GM21825 (cell line): Measurements from ENCODE around the gene VPS39.

Source experiments
- ATAC-seq: cut with Tn5 transposase; IDR thresholded peaks from one replicate; pipeline ENCODE4 v1.9.1; 2021; ENCODE audit warnings: mild to moderate bottlenecking, moderate library complexity; ENCODE audit not compliant: unreplicated experiment

The VPS39 gene

DNA sequence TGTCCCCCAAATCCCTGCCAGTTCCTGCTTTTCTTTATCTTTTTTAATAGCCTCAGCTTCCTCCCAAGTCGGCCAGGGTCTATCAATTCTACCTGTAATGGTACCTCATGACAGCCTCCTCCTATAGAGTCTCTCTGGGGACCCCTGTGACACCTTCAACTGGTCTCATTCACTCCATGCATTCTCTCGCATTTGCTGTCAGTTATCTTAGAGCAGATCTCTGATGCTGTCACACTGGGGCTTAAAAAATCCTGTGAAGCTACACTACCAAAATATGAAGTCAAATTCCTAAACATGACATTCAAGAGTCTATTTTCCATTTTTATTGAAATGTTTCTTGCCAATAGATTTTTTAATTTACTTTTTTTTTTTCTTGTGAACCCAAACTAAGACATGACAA lies 5.5 kb downstream of the VPS39 start:
- no peak for ATAC-seq

DNA sequence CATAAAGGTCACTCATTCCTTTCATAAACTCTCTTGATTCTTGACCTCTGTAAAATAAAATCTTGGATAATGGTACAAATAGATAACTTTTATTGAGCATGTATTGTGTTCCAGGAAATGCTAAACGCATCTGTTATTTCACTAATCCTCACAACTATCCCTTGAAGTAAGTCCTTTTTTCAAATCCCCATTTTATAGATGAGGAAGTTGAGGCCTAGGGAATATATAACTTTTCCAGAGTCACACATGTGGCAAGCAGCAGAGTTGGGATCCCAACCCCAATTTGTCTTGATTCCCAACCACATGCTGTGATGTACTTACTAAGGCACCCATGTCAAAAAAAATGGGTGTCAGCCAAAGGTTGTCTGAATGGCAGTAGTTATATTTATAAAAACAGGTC lies 6.3 kb downstream of the VPS39 start:
- ATAC-seq = no peak

DNA sequence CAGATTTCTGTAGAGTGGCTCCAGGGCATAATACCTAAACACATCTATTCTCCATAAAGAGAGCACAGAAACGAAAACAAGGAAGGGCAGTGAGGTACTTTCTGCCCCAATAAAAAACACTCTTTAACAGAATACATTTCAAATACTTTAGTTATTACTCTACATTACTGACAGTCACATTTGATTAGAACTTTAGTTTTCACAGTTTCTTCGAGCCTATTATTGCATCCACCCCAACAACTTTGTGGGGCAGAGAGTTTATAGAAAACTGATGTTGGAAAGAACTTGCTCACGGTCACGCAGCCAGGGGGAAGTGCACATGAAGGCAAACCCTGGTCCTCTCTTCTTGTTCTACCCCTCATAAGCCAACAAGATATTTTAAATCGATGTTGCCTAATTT lies 9.0 kb downstream of the VPS39 start:
- no peak for ATAC-seq

DNA sequence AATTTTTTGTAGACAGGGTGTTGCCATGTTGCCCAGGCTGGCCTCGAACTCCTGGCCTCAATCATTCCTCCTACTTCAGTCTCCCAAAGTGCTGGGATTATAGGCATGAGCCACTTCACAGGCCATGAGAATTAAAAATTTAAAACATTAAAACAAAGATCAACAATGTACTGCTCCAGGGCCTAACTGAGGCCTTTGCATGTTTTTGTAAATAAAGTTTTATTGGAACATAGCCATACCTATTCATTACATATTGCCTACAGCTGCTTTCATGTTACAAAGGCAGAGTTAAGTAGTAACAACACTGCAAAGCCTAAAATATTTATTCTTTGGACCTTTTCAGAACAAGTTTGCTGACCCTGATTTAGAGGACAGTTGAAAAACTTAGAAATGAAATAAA lies 9.6 kb downstream of the VPS39 start:
- ATAC-seq = no peak

DNA sequence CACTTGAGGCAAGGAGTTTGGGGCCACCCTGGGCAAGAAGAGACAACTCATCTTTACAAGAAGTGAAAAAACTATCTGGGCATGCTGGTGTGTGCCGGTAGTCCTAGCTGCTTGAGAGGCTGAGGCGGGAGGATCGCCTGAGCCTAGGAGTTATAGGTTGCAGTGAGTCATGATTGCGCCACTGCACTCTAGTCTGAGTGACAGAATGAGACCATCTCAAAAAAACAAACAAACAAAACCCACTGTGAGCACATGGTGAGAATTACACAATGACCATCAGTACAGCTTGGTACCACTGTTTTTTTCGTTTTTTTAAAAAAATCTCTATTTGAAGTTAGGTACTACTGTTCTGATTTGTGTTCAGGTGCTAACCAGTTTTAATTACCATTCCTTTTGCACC lies 13.6 kb downstream of the VPS39 start:
- ATAC-seq = no peak

DNA sequence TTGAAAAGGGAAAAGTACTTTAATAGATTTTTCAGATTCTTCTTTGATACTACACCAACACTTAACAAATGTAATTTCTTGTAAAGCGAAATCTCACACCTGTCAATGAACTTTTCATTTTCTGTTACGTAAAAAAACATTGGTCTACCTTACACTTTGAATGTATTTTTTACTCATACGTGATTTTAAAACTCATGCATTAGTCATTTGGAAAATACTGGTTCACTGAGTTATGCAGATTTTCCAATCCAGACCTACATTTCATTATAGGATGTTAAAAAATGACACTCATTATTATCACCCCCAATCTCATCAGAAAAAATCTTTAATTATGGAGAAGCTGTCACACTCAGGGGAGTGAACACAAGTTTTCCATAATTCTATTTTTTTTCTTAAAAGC lies 14.7 kb downstream of the VPS39 start:
- ATAC-seq = no peak

DNA sequence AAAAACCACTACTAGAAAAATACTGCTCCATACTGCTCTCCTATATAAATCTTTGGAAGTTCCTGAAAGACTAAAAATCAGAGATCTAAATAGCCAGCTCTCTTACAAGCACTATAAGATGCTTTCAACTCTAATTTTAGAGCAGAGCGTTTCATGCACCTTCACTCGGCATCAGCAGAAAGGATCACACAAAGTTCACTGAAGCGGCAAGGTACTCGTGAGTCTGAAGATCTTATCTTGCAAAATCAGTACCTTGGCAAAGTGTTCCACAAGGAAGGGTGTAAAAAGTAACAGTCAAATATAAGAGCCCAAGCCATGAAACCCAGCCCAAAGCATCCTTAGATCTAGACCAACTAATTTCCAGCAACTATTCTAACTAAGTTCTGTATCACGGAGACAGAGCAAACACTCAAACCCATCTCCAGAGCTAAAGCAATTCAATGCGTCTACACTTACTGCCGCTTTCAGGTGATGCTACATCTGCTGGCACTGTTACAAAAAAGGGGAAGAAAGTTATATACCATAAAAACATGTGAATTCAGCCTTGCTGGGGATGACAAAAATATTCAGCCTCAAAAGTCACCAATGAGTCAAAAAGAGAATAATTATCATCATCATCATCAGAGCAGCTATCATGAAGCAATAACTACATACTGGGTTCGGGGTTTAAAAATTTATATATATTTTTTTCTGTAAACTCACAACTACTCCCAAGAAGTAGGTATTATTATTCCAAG lies 16.3 kb downstream of the VPS39 start:
- no peak for ATAC-seq

DNA sequence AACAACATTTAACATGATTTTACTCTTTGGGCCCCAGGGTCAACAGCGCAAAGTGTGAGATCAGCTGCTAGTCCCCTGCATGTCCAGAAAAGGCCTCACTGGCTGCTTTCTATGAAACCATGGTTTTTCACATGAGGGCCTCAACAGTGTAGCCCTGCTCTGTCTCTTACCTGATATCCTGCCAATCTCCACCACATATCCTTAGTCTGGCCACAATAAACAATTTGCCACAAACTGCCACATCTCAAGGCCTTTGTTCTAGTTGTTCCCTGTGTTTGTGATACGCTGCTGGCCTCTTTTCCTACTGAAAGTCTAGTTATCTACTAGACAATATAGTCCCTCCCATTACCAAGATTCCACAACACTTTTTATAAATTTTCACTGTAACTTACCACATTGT lies 17.7 kb downstream of the VPS39 start:
- ATAC-seq = no peak

DNA sequence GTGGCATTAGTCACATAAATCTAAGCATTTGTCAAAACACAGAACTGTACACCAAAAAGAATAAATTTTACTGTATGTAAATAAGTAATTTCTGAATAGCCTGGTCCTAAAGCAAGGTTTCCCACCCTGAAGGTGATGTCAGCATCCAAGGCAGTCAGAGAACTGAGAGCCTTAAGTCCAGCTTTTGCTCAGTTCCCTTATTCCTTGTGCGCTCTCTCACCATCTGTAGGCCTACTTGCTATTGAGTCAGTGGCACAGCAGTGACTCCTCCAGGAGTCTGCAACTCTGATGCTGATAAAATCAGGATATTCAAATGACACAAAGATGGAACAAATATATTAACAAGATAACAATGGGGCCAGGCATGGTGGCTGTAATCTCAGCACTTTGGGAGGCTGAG lies 22.3 kb downstream of the VPS39 start:
- ATAC-seq = no peak

DNA sequence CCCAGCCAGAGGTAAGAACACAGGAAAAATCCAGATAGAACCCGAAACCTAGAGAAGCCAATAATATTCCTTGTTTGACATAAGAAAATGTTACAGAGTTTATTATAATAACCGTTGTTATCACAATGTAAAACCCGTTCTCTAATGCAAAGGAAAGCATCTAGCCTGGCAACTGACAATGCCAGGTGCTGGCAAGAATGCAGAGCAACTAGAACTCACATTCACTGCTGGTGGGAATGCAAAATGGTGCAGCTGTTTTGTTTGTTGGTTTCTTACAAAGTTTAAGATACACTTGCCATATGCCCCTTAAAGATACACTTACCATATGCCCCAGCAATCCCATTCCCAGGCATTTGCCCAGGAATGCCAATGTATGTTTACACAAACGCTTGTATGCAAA lies 23.4 kb downstream of the VPS39 start:
- ATAC-seq = no peak

DNA sequence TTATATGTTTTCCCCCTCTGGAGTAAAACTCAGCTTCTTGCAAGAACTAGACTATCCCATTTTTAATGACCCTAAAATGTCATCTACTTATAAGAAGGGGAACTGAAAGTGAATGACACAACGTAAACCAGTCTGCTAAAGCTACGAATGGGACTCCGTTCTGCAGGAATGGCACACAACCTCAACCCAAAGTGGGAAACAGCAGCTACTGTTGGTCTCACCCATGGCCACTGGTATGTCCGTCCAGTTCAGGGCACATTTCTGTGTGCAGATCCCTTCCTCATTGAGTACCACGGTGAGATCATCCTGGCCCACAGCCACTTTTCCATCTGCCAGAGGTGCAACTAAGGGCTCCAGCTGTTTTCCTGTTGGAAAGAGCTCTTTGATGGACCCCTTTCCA lies 23.8 kb downstream of the VPS39 start:
- ATAC-seq = no peak

DNA sequence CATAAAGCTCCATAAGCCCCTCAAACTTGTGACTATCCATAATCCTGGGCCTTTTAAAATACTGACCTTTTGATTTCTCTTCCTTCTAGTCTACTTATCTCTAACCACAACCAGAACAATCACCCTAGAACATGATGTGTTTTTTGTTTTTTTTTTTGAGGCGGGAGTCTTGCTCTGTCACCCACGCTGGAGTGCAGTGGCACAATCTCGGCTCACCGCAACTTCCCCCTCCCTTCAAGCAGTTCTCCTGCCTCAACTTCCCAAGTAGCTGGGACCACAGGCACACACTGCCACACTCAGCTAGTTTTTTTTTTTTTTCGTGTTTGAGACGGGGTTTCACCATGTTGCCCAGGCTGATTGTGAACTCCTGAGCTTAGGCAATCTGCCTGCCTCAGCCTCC lies 25.1 kb downstream of the VPS39 start:
- ATAC-seq = no peak

DNA sequence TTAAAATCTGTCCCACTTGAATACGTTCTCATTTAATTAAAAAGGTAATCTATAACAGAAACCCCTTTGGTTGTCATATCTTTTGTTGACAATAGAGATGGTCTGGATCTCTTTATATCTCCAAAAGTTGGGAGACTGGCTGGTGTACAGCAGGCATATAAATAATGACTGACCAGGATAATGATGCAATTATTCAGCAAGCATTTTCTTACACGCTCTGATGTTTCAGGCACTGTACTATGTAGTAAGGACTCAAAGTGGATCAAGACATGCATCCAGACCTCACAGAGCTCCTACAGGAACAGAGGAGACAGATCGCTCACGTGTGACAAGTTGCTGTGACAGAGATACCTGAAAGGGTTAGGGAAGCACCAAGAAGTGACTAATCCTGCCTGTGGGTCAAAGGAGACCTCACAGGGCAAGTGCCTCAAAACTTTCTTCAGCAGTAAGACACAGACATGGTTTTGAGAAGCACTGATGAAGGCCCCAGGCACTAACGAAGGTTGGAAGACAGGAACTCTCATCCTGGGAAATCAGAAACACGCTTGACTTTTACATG lies 25.7 kb downstream of the VPS39 start:
- no peak for ATAC-seq

DNA sequence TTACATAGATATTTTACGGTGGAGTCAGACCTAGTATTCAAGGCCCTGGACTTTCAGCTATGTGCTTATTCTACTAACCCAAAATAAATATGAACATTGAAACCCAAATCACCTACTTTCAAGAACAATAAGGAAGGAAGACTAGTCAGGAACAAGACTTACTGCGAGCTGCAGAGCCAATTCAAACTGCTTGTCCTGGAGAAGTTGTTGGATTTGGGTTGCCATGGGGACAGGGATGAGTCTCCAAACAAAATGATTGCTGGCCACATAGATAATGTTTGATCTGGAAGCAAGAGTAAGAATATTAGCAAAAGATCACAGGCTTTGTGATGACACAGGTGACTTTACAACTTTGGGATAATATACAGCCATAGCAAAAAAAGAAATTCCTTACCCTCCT lies 30.0 kb downstream of the VPS39 start:
- no peak for ATAC-seq

DNA sequence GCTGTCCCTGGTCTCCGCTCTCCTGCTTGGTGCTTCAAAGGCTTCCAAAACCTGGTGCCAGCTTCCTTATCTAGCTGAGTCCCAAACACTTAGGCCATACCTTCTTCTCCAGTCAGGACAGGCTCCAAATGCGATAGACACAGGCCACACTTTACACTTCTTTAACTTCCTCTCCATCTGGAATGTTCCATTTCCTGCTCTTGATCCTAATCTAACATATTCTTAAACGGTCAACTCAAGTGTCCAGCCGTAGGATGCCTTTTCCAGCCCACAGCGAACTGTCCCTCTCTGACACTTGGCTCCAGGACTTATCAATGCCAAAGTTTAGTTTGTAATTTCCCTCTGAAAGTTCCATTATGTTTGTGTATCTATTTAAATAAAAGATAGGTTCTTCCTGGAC lies 32.4 kb downstream of the VPS39 start:
- ATAC-seq = no peak

DNA sequence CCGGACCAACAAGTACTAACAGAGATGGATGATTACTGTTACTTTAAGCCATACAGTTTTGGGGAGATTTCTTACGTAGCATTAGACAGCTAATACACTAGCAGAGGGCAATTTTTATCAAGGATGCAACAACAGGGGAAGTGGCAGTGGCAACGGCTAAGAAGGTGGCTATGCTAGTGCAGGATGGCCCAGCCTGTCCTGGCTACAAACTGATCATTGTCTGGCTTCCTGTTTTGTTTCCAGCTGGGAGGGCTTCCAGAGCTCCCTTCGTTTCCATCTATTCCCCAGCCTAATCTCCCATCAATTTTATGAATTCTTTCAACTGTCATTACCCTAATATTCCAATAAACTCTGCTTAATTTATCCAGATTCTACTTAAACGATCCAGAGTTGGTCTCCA lies 35.6 kb downstream of the VPS39 start:
- no peak for ATAC-seq

DNA sequence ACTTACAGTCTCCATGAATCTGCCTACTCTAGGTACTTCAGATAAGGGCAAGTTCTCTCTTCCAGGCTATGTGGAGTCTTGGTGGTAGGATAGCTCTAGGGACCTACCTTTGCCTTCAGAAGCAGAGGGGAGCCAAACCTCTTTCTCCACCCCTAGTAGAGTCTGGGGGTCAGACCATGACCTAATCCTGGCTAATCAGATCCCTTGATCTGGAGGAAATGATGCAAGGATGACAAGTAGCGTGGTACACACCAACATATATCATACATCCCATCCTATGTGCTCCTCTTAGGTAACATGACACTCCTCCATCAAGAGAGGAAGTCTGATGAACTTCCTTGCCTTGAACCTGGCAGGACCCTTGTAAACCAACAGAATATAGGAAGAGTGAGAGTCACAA lies 36.3 kb downstream of the VPS39 start:
- ATAC-seq = no peak

DNA sequence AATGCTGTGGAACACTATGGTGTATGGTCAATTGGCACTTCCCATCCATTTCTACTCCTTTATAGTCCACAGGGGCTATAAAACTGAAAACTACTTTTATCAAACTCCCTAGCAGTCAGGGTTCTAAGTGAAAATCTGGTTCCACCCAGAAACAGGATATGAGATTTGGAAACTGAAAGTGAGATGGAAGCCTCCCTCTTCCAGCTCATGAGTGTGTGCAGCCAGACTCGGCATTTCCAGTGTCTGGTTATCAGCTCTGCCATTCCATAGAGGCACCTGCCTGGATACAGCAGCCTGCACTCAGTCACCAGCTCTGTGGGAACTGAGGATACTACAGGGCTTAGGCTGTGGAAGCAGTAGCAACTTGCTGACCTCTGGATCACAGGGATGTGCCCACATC lies 37.0 kb downstream of the VPS39 start:
- ATAC-seq = no peak

DNA sequence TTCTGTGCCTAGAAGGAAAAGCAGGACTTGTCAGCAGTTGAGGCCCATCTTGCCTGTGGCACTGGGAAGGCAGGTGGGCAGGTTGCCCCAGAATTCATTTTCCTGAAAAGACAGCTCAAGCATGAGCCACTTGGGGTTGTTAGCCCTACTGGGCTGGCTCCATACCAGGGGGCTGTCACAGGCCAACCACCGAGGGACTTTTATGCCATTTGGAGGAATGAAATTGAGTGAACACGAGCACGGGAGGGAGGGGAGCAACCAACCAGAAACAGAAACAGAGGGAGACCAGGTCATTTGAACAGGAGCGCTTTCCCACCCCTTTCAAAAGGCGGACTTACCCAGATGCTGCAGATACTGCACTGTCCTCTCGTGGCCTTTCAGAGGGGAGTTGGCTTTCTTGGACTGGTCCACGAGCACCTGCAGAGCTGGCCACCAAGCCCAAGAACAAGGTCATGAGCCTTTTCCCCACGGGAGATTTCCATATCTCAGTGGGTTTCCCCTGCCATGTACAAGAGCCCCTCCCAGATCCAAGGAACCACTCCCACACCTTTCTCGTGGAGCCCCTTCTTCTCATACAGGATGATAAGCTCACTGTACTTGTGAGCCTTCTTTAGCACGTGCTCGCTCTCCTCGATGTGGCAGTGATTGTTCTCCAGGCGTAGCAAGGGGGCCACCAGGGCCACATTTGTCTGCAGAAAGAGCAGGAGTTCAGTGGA lies 41.7 kb downstream of the VPS39 start:
- ATAC-seq = no peak

DNA sequence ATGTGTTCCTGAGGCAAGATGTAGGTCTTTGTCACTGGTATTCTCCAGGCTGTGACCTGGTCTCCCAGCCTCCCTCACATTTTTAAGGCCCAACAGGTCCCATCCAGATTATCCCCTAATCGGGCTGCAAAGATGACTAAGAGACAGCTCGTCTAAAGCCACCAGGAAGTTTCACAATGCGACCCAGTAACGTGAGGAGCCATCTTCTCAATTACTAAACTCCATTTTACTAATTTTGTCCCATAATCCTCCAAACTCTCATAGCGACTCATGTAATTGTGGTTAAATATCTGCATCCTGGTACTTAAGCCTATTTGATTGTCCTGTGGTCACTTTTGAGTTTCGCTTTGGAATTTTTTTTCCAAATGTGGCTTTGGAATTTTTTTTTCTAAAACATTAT lies 43.0 kb downstream of the VPS39 start:
- ATAC-seq = no peak

DNA sequence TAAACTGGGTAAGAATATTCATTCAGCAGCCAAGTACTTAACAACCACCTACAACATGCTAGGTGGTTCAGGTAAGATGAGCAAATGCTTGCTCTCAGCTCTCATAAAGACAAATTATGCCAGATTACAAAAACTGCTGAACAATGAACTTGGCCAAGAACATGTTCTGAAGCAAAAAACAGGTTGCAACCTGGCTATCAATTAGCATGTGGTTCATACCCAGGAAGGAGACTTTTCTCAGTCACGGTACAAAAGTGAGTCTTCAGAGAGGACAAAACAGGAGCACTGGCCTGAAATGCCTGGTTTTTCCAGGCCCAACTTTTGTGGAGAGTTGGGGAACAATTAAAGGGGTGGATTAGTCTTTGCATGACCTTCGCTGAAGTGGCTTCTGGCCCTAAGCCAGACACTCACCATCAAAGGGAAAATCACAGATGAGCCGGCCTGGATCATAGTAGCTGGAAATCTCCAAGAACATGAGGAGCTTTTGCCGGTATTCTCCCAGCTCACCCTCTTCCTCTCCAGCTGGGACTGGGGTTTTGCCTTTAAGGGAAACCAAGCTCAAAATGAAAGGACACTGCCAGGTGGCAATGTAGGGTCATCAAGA lies 44.1 kb downstream of the VPS39 start:
- ATAC-seq = no peak

DNA sequence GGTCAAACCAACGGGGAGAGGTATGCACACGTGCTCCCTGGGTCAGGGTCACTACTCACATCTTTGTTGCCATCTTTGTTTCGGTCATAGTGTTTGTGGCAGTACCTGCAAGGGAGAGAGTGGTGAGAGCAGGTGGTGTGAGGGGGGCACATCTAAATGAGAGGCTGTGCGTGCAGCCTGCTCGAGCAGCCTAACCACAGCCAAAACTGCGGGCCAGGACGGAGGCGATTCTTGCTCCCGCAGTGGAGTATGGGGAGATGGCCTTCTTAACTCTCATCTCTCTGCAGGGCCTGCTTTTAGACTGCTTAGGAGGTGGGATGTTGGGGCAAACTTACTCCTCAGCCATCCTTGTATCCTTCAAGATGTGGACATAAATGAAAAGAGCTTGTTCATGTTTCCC lies 44.8 kb downstream of the VPS39 start:
- ATAC-seq = no peak
